Esophagus squamous epithelium (tissue), 4 donors: ENCODE measurements around the gene LCAT.

Experiments
- POLR2A ChIP-seq, 4 donors: fragments of 450-650 bp; IDR thresholded peaks; one replicate each; pipeline ENCODE4 v1.6.1; 2017; ENCODE audit warnings: antibody characterized with exemption in 4 of 4, mild to moderate bottlenecking in 4 of 4, moderate library complexity in 3 of 4
- TF ChIP-seq, protein P1 (sequence below), 6 experiments: fragments of 450-650 bp in 4 of 6; fragments of 200-600 bp in 2 of 6; sonication (generic) in 2 of 6; IDR thresholded peaks; one replicate each; pipeline ENCODE4 v1.5.1; 2016 to 2019; ENCODE audit warnings: antibody characterized with exemption in 6 of 6, mild to moderate bottlenecking in 4 of 6, moderate library complexity in 4 of 6

DNA sequence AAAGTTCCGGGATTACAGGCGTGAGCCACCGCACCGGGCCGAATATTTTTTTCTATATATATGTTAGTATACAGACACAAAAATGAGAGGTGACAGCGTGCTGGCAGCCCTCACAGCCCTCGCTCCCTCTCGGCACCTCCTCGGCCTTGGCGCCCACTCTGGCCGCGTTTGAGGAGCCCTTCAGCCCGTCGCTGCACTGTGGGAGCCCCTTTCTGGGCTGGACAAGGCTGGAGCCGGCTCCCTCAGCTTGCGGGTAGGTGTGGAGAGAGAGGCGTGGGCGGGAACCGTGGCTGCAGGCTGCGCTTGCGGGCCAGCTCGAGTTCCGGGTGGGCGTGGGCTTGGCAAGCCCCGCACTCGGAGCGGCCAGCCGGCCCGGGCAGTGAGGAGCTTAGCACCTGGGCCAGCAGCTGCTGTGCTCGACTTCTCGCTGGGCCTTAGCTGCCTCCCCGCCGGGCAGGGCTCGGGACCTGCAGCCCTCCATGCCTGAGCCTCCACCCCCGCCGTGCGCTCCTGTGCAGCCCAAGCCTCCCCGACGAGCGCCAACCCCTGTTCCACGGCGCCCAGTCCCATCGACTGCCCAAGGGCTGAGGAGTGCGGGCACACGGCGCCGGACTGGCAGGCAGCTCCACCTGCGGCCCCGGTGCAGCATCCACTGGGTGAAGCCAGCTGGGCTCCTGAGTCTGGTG is 38.2 kb upstream of the LCAT start:
- TF ChIP-seq POLR2A (IDR thresholded peaks at IDR 0.05): no peak
- TF ChIP-seq, protein P1, sequence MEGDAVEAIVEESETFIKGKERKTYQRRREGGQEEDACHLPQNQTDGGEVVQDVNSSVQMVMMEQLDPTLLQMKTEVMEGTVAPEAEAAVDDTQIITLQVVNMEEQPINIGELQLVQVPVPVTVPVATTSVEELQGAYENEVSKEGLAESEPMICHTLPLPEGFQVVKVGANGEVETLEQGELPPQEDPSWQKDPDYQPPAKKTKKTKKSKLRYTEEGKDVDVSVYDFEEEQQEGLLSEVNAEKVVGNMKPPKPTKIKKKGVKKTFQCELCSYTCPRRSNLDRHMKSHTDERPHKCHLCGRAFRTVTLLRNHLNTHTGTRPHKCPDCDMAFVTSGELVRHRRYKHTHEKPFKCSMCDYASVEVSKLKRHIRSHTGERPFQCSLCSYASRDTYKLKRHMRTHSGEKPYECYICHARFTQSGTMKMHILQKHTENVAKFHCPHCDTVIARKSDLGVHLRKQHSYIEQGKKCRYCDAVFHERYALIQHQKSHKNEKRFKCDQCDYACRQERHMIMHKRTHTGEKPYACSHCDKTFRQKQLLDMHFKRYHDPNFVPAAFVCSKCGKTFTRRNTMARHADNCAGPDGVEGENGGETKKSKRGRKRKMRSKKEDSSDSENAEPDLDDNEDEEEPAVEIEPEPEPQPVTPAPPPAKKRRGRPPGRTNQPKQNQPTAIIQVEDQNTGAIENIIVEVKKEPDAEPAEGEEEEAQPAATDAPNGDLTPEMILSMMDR (IDR thresholded peaks at IDR 0.05): no peak
